ENCODE measurements around the gene SELENOH.

GRCh38 chr11:57699813-57700212, 41.5 kb upstream of the SELENOH start:
- TF ChIP-seq ZFP30 (CRISPR knock-in tag; IDR thresholded peaks at IDR 0.05), result no peak
- TF ChIP-seq ISL1 (CRISPR knock-in tag; IDR thresholded peaks at IDR 0.05), result no peak
- no peak for TF ChIP-seq BACH2 (CRISPR knock-in tag; IDR thresholded peaks at IDR 0.05; ENCODE audit: borderline replicate concordance)
- TF ChIP-seq PATZ1 (CRISPR knock-in tag; IDR thresholded peaks at IDR 0.05; ENCODE audit: borderline replicate concordance), result no peak
- TF ChIP-seq RARB (CRISPR knock-in tag; IDR thresholded peaks at IDR 0.05), result no peak
- TF ChIP-seq, protein P1, sequence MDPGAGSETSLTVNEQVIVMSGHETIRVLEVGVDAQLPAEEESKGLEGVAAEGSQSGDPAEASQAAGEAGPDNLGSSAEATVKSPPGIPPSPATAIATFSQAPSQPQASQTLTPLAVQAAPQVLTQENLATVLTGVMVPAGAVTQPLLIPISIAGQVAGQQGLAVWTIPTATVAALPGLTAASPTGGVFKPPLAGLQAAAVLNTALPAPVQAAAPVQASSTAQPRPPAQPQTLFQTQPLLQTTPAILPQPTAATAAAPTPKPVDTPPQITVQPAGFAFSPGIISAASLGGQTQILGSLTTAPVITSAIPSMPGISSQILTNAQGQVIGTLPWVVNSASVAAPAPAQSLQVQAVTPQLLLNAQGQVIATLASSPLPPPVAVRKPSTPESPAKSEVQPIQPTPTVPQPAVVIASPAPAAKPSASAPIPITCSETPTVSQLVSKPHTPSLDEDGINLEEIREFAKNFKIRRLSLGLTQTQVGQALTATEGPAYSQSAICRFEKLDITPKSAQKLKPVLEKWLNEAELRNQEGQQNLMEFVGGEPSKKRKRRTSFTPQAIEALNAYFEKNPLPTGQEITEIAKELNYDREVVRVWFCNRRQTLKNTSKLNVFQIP (CRISPR knock-in tag; IDR thresholded peaks at IDR 0.05; ENCODE audit: borderline replicate concordance, low read depth), result no peak
- no peak for TF ChIP-seq ZFP3 (CRISPR knock-in tag; IDR thresholded peaks at IDR 0.05)
- TF ChIP-seq ZNF70 (CRISPR knock-in tag; IDR thresholded peaks at IDR 0.05), result no peak
- TF ChIP-seq, protein P2, sequence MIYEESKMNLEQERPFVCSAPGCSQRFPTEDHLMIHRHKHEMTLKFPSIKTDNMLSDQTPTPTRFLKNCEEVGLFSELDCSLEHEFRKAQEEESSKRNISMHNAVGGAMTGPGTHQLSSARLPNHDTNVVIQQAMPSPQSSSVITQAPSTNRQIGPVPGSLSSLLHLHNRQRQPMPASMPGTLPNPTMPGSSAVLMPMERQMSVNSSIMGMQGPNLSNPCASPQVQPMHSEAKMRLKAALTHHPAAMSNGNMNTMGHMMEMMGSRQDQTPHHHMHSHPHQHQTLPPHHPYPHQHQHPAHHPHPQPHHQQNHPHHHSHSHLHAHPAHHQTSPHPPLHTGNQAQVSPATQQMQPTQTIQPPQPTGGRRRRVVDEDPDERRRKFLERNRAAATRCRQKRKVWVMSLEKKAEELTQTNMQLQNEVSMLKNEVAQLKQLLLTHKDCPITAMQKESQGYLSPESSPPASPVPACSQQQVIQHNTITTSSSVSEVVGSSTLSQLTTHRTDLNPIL (CRISPR knock-in tag; IDR thresholded peaks at IDR 0.05; ENCODE audit: low read depth), result no peak
- TF ChIP-seq PPARA (CRISPR knock-in tag; IDR thresholded peaks at IDR 0.05; ENCODE audit: borderline replicate concordance), result no peak
- no peak for TF ChIP-seq ZNF8 (CRISPR knock-in tag; IDR thresholded peaks at IDR 0.05)

Measured in SK-N-SH treated with all-trans-retinoic acid at 6 μM for 48 hours (cell line).